H1 (cell line): ENCODE measurements around the gene GID4. TPM values are rescaled to one million over a fixed set of nuclear protein-coding genes. Genes with fewer than 3 reads are reported as not detected.

ENCODE experiments used
- CTCF ChIA-PET: fragments of 300-600 bp; sonication (Branson Sonifier 250); formaldehyde crosslinking; loops from one replicate; lab custom pipeline; 2021; ENCODE audit not compliant: partially characterized antibody; lab: Charles Lee
- POLR2A ChIA-PET: fragments of 300-600 bp; sonication (Branson Sonifier 250); formaldehyde crosslinking; loops from one replicate; lab custom pipeline; 2021; ENCODE audit warnings: inconsistent platforms; ENCODE audit not compliant: partially characterized antibody; lab: Charles Lee
- DNase-seq, 2 experiments: peaks; one replicate each; pipeline versions ENCODE4 v3.0.0 to v3.0.0-alpha.2; 2010 to 2022; ENCODE audit warnings: low spot score in 2 of 2, low read depth in 1 of 2, mixed read lengths in 1 of 2
- FAIRE-seq: peaks from 2 replicates; lab custom pipeline; 2011; peaks lifted over from hg19 to GRCh38; lab: Jason Lieb, UNC
- H2AFZ ChIP-seq: 2 replicates; pipeline ENCODE4 v1.8.1; 2012; ENCODE audit warnings: low read length, inconsistent platforms
- H2AK5ac ChIP-seq: 2 replicates; pipeline ENCODE4 v1.6.1; 2013; ENCODE audit warnings: low read depth, low read length
- H2BK120ac ChIP-seq: replicated peaks from 2 replicates; pipeline ENCODE3; 2013; ENCODE audit warnings: low read depth, low read length, inconsistent platforms
- H2BK12ac ChIP-seq: 2 replicates; pipeline ENCODE4 v1.6.1; 2013; ENCODE audit warnings: low read depth, low read length
- H2BK15ac ChIP-seq: 2 replicates; pipeline ENCODE4 v1.6.1; 2013; ENCODE audit warnings: low read length
- H2BK20ac ChIP-seq: 2 replicates; pipeline ENCODE4 v1.6.1; 2013; ENCODE audit warnings: low read length
- H2BK5ac ChIP-seq: 2 replicates; pipeline ENCODE4 v1.6.1; 2013; ENCODE audit warnings: low read depth, low read length
- H3K14ac ChIP-seq: 2 replicates; pipeline ENCODE4 v1.6.1; 2013; ENCODE audit warnings: inconsistent platforms; ENCODE audit not compliant: insufficient read length
- H3K18ac ChIP-seq: 2 replicates; pipeline ENCODE4 v1.6.1; 2013; ENCODE audit warnings: low read length; ENCODE audit errors: extremely low read depth
- H3K23ac ChIP-seq: 2 replicates; pipeline ENCODE4 v1.6.1; 2013; ENCODE audit warnings: inconsistent platforms; ENCODE audit not compliant: insufficient read length
- H3K23me2 ChIP-seq: 2 replicates; pipeline ENCODE4 v1.6.1; 2013; ENCODE audit warnings: low read depth, low read length
- H3K27ac ChIP-seq: 2 replicates; pipeline ENCODE4 v1.6.1; 2011; ENCODE audit warnings: low read depth, low read length, inconsistent platforms
- H3K27me3 ChIP-seq, 4 experiments: replicated peaks in 1 of 4; 1 replicate in 1 of 4; 2 replicates in 3 of 4; pipeline versions ENCODE4 v1.6.1 to v1.8.1; 2011 to 2013; ENCODE audit warnings: low read length in 3 of 4, mild to moderate bottlenecking in 3 of 4, inconsistent platforms in 2 of 4, mixed read lengths in 2 of 4, moderate library complexity in 1 of 4; ENCODE audit not compliant: control insufficient read depth in 3 of 4, insufficient read depth in 3 of 4; ENCODE audit errors: extremely low read depth in 1 of 4
- H3K36me3 ChIP-seq, 4 experiments: 2 replicates each; pipeline versions ENCODE4 v1.6.1 to v1.8.1; 2011 to 2013; ENCODE audit warnings: mild to moderate bottlenecking in 4 of 4, low read length in 3 of 4, moderate library complexity in 2 of 4, control low read depth in 1 of 4, inconsistent platforms in 1 of 4; ENCODE audit not compliant: insufficient read depth in 4 of 4, control insufficient read depth in 2 of 4
- H3K4ac ChIP-seq: replicated peaks from 2 replicates; pipeline ENCODE3; 2013; ENCODE audit warnings: low read length, low read depth, mixed read lengths, inconsistent platforms; ENCODE audit not compliant: insufficient read length
- H3K4me1 ChIP-seq, 4 experiments: replicated peaks in 1 of 4; 1 replicate in 1 of 4; 2 replicates in 3 of 4; pipeline versions ENCODE4 v1.6.1 to v1.8.1; 2011 to 2013; ENCODE audit warnings: low read length in 3 of 4, inconsistent platforms in 2 of 4, mixed read lengths in 1 of 4; ENCODE audit not compliant: insufficient read depth in 4 of 4, control insufficient read depth in 3 of 4
- H3K4me2 ChIP-seq, 2 experiments: 2 replicates each; pipeline versions ENCODE4 v1.6.1 to v1.8.1; 2011 to 2013; ENCODE audit warnings: low read depth in 2 of 2, low read length in 2 of 2, control low read depth in 1 of 2, inconsistent platforms in 1 of 2, mild to moderate bottlenecking in 1 of 2; ENCODE audit not compliant: insufficient read depth in 1 of 2
- H3K4me3 ChIP-seq, 4 experiments: fragments of 200-600, 300-600 bp in 1 of 4; sonication (generic), shearing (Covaris generic), sonication (Bioruptor Twin) in 1 of 4; 2 replicates each; pipeline versions ENCODE4 v1.5.1 to v1.8.1; 2011 to 2016; ENCODE audit warnings: low read length in 4 of 4, low read depth in 3 of 4, control low read depth in 2 of 4, inconsistent platforms in 2 of 4, mild to moderate bottlenecking in 2 of 4, mixed read lengths in 1 of 4, moderate library complexity in 1 of 4; ENCODE audit not compliant: insufficient read depth in 2 of 4; ENCODE audit errors: extremely low read depth in 1 of 4
- H3K56ac ChIP-seq: replicated peaks from 2 replicates; pipeline ENCODE3; 2013; ENCODE audit warnings: low read depth, mild to moderate bottlenecking, mixed read lengths, low read length, inconsistent platforms; ENCODE audit not compliant: insufficient read length
- H3K79me1 ChIP-seq: 2 replicates; pipeline ENCODE4 v1.6.1; 2013; ENCODE audit warnings: low read depth, low read length, control low read depth
- H3K79me2 ChIP-seq, 2 experiments: 2 replicates each; pipeline versions ENCODE4 v1.6.1 to v1.8.1; 2012 to 2013; ENCODE audit warnings: low read length in 2 of 2, mild to moderate bottlenecking in 2 of 2, inconsistent platforms in 1 of 2; ENCODE audit not compliant: insufficient read depth in 2 of 2, control insufficient read depth in 1 of 2
- H3K9ac ChIP-seq, 4 experiments: replicated peaks in 1 of 4; 1 replicate in 1 of 4; 2 replicates in 3 of 4; pipeline versions ENCODE4 v1.6.1 to v1.8.1; 2011 to 2013; ENCODE audit warnings: low read depth in 3 of 4, low read length in 3 of 4, control low read depth in 2 of 4, mild to moderate bottlenecking in 2 of 4, moderate library complexity in 2 of 4, inconsistent platforms in 1 of 4; ENCODE audit errors: extremely low read depth in 1 of 4
- H3K9me3 ChIP-seq, 2 experiments: 2 replicates each; pipeline versions ENCODE4 v1.6.1 to v1.8.1; 2012 to 2013; ENCODE audit warnings: mild to moderate bottlenecking in 2 of 2, moderate library complexity in 2 of 2, control low read depth in 1 of 2, inconsistent platforms in 1 of 2, low read depth in 1 of 2, low read length in 1 of 2, mixed read lengths in 1 of 2; ENCODE audit not compliant: insufficient read depth in 2 of 2
- H4K20me1 ChIP-seq, 2 experiments: replicated peaks in 1 of 2; 2 replicates each; pipeline versions ENCODE3 to v1.8.1; 2011 to 2013; ENCODE audit warnings: inconsistent platforms in 2 of 2, low read length in 2 of 2, mild to moderate bottlenecking in 1 of 2; ENCODE audit not compliant: insufficient read depth in 2 of 2, control insufficient read depth in 1 of 2
- H4K5ac ChIP-seq: 2 replicates; pipeline ENCODE4 v1.6.1; 2013; ENCODE audit warnings: low read length, low read depth, mixed read lengths, inconsistent platforms; ENCODE audit not compliant: insufficient read length
- H4K8ac ChIP-seq: 2 replicates; pipeline ENCODE4 v1.8.0; 2013; ENCODE audit warnings: mild to moderate bottlenecking, moderate library complexity, low read length, inconsistent platforms; ENCODE audit not compliant: insufficient read depth; ENCODE audit errors: extremely low read depth
- H4K91ac ChIP-seq: replicated peaks from 2 replicates; pipeline ENCODE3; 2013; ENCODE audit warnings: low read length, mixed read lengths, inconsistent platforms; ENCODE audit not compliant: insufficient read length
- ATF2 ChIP-seq: IDR thresholded peaks from 2 replicates; pipeline ENCODE4 v1.6.1; 2012; ENCODE audit warnings: low read length, inconsistent platforms
- CBX8 ChIP-seq: fragments of 300-800, 300-1000 bp; sonication (generic); IDR thresholded peaks from 2 replicates; pipeline ENCODE4 v1.7.1; 2016; ENCODE audit warnings: low read depth, low read length, borderline replicate concordance
- CEBPB ChIP-seq: IDR thresholded peaks from 2 replicates; pipeline ENCODE4 v1.6.1; 2012; ENCODE audit warnings: low read depth, low read length
- FOSL1 ChIP-seq: IDR thresholded peaks from 2 replicates; pipeline ENCODE4 v1.6.1; 2011; ENCODE audit warnings: mild to moderate bottlenecking, low read depth, low read length, moderate library complexity; ENCODE audit not compliant: insufficient read depth
- HDAC6 ChIP-seq: IDR thresholded peaks from one replicate; pipeline ENCODE4 v1.7.1; 2012; ENCODE audit warnings: low read depth, mild to moderate bottlenecking, inconsistent platforms, low read length, moderate library complexity
- KDM4A ChIP-seq: IDR thresholded peaks from one replicate; pipeline ENCODE4 v1.7.1; 2012; ENCODE audit warnings: low read depth, mild to moderate bottlenecking, moderate library complexity, low read length, inconsistent platforms; ENCODE audit not compliant: severe bottlenecking
- NRF1 ChIP-seq: IDR thresholded peaks from 2 replicates; pipeline ENCODE4 v1.6.1; 2011; ENCODE audit warnings: mild to moderate bottlenecking, low read depth, low read length, improper control_type of control experiment
- POLR2A ChIP-seq, 2 experiments: IDR thresholded peaks; 1 replicate in 1 of 2; 2 replicates in 1 of 2; pipeline ENCODE4 v1.6.1; 2011; ENCODE audit warnings: low read depth in 2 of 2, low read length in 2 of 2, mild to moderate bottlenecking in 2 of 2; ENCODE audit errors: control extremely low read depth in 1 of 2
- SIN3A ChIP-seq, 2 experiments: IDR thresholded peaks in 1 of 2; conservative IDR thresholded peaks in 1 of 2; 2 replicates each; pipeline ENCODE4 v1.6.1; 2011 to 2012; ENCODE audit warnings: low read length in 2 of 2, improper control_type of control experiment in 1 of 2, low read depth in 1 of 2, mild to moderate bottlenecking in 1 of 2
- SP1 ChIP-seq: IDR thresholded peaks from 2 replicates; pipeline ENCODE4 v1.6.1; 2011; ENCODE audit warnings: low read depth, low read length
- TEAD4 ChIP-seq: IDR thresholded peaks from 2 replicates; pipeline ENCODE4 v1.6.1; 2012; ENCODE audit warnings: low read depth, low read length, inconsistent platforms, mixed read lengths
- WGBS, 2 experiments: shearing (Covaris generic) in 1 of 2; methylation state at CpG; one replicate each; pipeline versions ENCODE4 v1.1.6 to v1.1.7; 2013 to 2015; ENCODE audit warnings: low lambda C conversion rate in 2 of 2, mixed read lengths in 2 of 2, inconsistent platforms in 1 of 2, low coverage in 1 of 2, missing lambda C conversion rate in 1 of 2; ENCODE audit not compliant: insufficient replicate concordance in 2 of 2, insufficient coverage in 1 of 2, insufficient read length in 1 of 2; ENCODE audit errors: extremely low coverage in 1 of 2, missing lambda C conversion rate in 1 of 2; 5-methylcytosine and 5-hydroxymethylcytosine counted together
- polyA plus RNA-seq, 7 experiments: library from polyadenylated mRNA; depleted of rRNA in 3 of 7; stranded (reverse) in 5 of 7; unstranded in 2 of 7; fragments of >200 nt in 5 of 7; fragments of 200-250 nt in 2 of 7; gene quantifications; 1 replicate in 5 of 7; 2 replicates in 1 of 7; 4 replicates in 1 of 7; pipeline versions ENCODE4 v1.2.1 to v1.2.3, GENCODE V29; 2011 to 2013; ENCODE audit warnings: missing spikeins in 2 of 7, mixed read lengths in 2 of 7
- total RNA-seq: library from RNA; stranded (reverse); fragmentation: NEBNext Ultra II Directional; extraction: Animal tissue kit (Norgen Biotek cat#: 25700); gene quantifications from 2 replicates; pipeline ENCODE4 v1.2.1, GENCODE V29; 2021

GID4 gene
- total and polyA plus RNA-seq, 2 of the 8 experiments (the other 6 are each of a cell fraction or from before 2014, with no cell fraction given): 5.6 to 15.0 TPM

- Histone ChIP-seq H3K14ac (no peak overlapping the region), H2BK12ac (no peak overlapping the region), H2BK5ac (no peak overlapping the region), H3K4me2 (no peak overlapping the region), H3K23ac (no peak overlapping the region), H4K5ac (no peak overlapping the region), H3K56ac (no peak overlapping the region), H3K4me1 (peaks cover 0 to 7% (median 0%) of the 10 kb centered on the region in 4 experiments; a peak in 1 of 7 replicates), H2BK15ac (no peak overlapping the region), H3K79me1 (no peaks in the 10 kb centered on the region; the same call in 1 of the 2 replicates), H3K27ac (no peak overlapping the region)
- DNase-seq: no peak
- no peak for TF ChIP-seq KDM4A
- no peak for TF ChIP-seq POLR2A (IDR thresholded peaks at IDR 0.05; ENCODE audit: control extremely low read depth in 1 of 2, low read depth in 2 of 2, low read length in 2 of 2)
- TF ChIP-seq TEAD4: no peak
- no peak for TF ChIP-seq CBX8
- TF ChIP-seq FOSL1: no peak
- no peak for TF ChIP-seq HDAC6
- no peak for TF ChIP-seq NRF1
- TF ChIP-seq ATF2: no peak
- TF ChIP-seq SIN3A (conservative IDR thresholded peaks at IDR 0.05 in 1 of 2, IDR thresholded peaks at IDR 0.05 in 1 of 2; ENCODE audit: low read depth in 1 of 2, low read length in 2 of 2): no peak
- no peak for TF ChIP-seq CEBPB
- no peak for TF ChIP-seq SP1
- TF ChIP-seq, all 59 proteins: peak for 0
- WGBS, 2 experiments: 88% methylated on average over 3 of the region's 3 CpGs; no CpG with 5 or more reads in 1 of the 2 experiments
- Histone ChIP-seq H2BK20ac (no peak overlapping the region), H4K20me1 (peaks cover 0 to 5% of the 10 kb centered on the region in 2 experiments), H2AFZ (no peak overlapping the region), H3K4ac (no peak overlapping the region), H4K91ac (no peak overlapping the region), H2BK120ac (no peak overlapping the region), H3K23me2 (no peaks in the 10 kb centered on the region), H3K27me3 (no peaks in the 10 kb centered on the region), H3K18ac (no peak overlapping the region), H4K8ac (no peak overlapping the region), H3K9ac (no peak overlapping the region), H3K79me2 (no peaks in the 10 kb centered on the region), H3K4me3 (no peak overlapping the region), H3K9me3 (no peaks in the 10 kb centered on the region), H2AK5ac (no peak overlapping the region), H3K36me3 (no peaks in the 10 kb centered on the region)
- no peak for FAIRE-seq
- POLR2A ChIA-PET: no interaction called here
- CTCF ChIA-PET: interaction anchor here (0.5 to 7.8 kb wide), 18 partner anchors 8 to 179 kb away, joined by 3 to 49 read pairs (median 7); no protein-coding TSS in a partner anchor
Observed at GRCh38 chr17:18005496-18005895, 33.7 kb upstream of the GID4 start.
